Lower lobe of right lung (tissue), 2 donors: ENCODE results near the gene TIAM1. TPM values are rescaled to one million over a fixed set of nuclear protein-coding genes. Genes with fewer than 3 reads are reported as not detected.

Source experiments
- ATAC-seq, 2 donors: fragments of 200-7000 bp; cut with Tn5 transposase; one replicate each; pipeline ENCODE4 v1.9.1; 2020 to 2022; ENCODE audit warnings: mild to moderate bottlenecking in 2 of 2, moderate library complexity in 2 of 2
- DNase-seq: peaks from one replicate; pipeline ENCODE4 v3.0.0-alpha.2; 2020
- H3K27ac ChIP-seq: fragments of 200-600 bp; one replicate; pipeline ENCODE4 v1.8.0; 2022
- H3K27me3 ChIP-seq: fragments of 200-600 bp; one replicate; pipeline ENCODE4 v1.8.0; 2022; ENCODE audit warnings: low read depth
- H3K36me3 ChIP-seq: fragments of 200-600 bp; one replicate; pipeline ENCODE4 v1.8.0; 2022; ENCODE audit warnings: mild to moderate bottlenecking
- H3K4me1 ChIP-seq: fragments of 200-600 bp; one replicate; pipeline ENCODE4 v1.8.0; 2022
- H3K4me3 ChIP-seq: fragments of 200-600 bp; one replicate; pipeline ENCODE4 v1.8.0; 2022; ENCODE audit warnings: mild to moderate bottlenecking
- H3K9me3 ChIP-seq: fragments of 200-600 bp; one replicate; pipeline ENCODE4 v1.8.0; 2022
- CTCF ChIP-seq: fragments of 200-600 bp; IDR thresholded peaks from one replicate; pipeline ENCODE4 v1.8.0; 2022; ENCODE audit warnings: antibody characterized with exemption, mild to moderate bottlenecking
- intact Hi-C: fragments of 100-400 bp; cut with DNase I; formaldehyde crosslinking; loops from one replicate; pipeline ENCODE4 v1.11.0; 2022
- total RNA-seq: library from RNA; stranded (reverse); fragmentation: NEBNext Ultra II Directional; extraction: Animal tissue kit (Norgen Biotek cat#: 25700); gene quantifications from one replicate; pipeline ENCODE4 v1.2.1, GENCODE V29; 2021
- donor health status: DM: no; HTN: yes; CAD: no; lungs with severe emphysema.

The TIAM1 gene
- total RNA-seq, 1 donor from 2014 or later = 45.5 TPM

GRCh38 chr21:31173881-31174555 is 170.0 kb downstream of the TIAM1 start:
- H3K4me1 ChIP-seq = peaks cover 58% of the 10 kb centered on the region
- ATAC-seq (peak; percentile 64 to 74), DNase-seq (peak; percentile 61)
- H3K4me3 ChIP-seq = no peak overlapping the region
- H3K27ac ChIP-seq = peak overlapping the region; percentile 61
- no peak for TF ChIP-seq CTCF
- no peaks in the 10 kb centered on the region for H3K36me3 ChIP-seq
- intact Hi-C loops = no loop called here
- H3K9me3 ChIP-seq = no peaks in the 10 kb centered on the region
- no peaks in the 10 kb centered on the region for H3K27me3 ChIP-seq

- intact Hi-C loops = no loop called here
- ATAC-seq (peak in 1 of 2 donors; percentile 36), DNase-seq (no peak)
- H3K27me3 ChIP-seq = no peaks in the 10 kb centered on the region
- peaks cover 49% of the 10 kb centered on the region for H3K4me1 ChIP-seq
- H3K9me3 ChIP-seq = no peaks in the 10 kb centered on the region
- no peak for TF ChIP-seq CTCF
- no peaks in the 10 kb centered on the region for H3K36me3 ChIP-seq
- H3K27ac ChIP-seq = peak overlapping the region; percentile 61
- H3K4me3 ChIP-seq = no peak overlapping the region
Measured at GRCh38 chr21:31172328-31172727, 171.7 kb downstream of the TIAM1 start.

DNA sequence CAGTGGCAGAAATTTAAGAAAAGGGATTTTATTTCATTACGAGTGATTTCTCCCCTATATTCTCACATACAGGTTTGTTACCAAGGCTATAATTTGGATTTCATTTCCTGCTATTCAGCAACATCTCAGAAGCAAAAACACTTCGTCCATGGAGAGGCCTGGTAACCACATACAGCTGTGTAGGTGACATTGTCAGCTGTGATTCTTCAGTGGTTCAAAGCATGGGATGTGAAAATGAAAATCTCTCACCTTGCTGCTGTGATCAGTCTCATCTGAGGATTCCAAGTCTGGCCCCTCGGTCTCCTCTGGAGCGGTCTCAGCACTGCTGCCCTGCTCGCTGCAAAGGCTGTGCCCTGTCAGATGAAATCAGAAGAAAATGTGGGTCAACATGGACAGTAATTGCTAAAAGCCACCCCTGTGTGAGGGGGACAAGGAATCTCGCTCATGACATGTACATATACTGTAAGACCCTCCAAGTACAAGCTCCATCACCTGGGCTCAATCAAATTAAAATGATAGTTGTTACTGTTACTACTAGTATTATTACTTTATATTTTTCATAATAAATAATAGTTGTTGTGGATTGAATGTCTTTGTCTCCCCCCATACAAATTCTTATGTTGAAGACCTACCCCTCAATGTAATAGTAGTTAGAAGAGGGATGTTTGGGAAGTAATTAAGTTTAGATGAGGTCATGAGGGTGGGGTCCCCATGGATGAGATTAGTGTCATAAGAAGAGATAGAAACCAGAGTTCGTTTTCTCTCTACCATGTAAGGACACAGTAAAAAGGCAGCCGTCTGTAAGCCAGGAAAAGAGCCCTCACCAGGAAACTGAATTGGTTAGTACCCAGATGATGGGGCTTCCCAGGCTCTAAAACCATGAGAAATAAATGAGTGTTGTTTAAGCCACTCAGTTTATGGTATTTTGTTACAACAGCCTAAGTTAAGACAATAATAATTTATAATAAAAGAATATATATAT is 179.1 kb downstream of the TIAM1 start:
- peaks cover 3% of the 10 kb centered on the region for H3K4me1 ChIP-seq
- no peak for TF ChIP-seq CTCF
- DNase-seq (no peak), ATAC-seq (no peak)
- H3K27ac ChIP-seq = no peak overlapping the region
- H3K9me3 ChIP-seq = no peaks in the 10 kb centered on the region
- intact Hi-C loops = no loop called here
- no peaks in the 10 kb centered on the region for H3K36me3 ChIP-seq
- H3K4me3 ChIP-seq = no peak overlapping the region
- no peaks in the 10 kb centered on the region for H3K27me3 ChIP-seq

DNA sequence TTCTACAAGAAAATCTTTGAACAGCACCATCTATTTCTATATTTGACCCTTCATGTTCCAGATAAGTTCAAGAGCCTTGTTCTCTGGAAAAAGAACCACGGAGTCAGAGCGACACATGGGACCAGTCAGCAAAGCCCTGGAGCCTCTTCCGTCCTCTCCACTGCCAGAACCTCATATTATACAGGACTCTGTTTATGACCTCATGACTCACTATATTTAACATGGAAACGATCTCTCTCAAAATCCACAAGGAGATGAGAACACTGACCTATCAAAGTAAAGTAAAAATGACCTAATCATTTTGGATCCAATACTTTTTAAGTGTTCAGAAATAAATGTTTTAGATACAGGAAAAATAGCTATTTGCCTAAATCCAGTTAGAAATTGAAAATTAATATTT is 181.2 kb downstream of the TIAM1 start:
- Histone ChIP-seq H3K27me3 (no peaks in the 10 kb centered on the region), H3K4me1 (peaks cover 3% of the 10 kb centered on the region), H3K4me3 (no peak overlapping the region), H3K36me3 (no peaks in the 10 kb centered on the region), H3K27ac (no peak overlapping the region), H3K9me3 (no peaks in the 10 kb centered on the region)
- TF ChIP-seq CTCF = no peak
- intact Hi-C loops = no loop called here
- no peak for DNase-seq
- ATAC-seq = no peak

GRCh38 chr21:31162079-31162699 is 181.9 kb downstream of the TIAM1 start:
- Histone ChIP-seq H3K4me3 (no peak overlapping the region), H3K9me3 (no peaks in the 10 kb centered on the region), H3K4me1 (peaks cover 3% of the 10 kb centered on the region), H3K27me3 (no peaks in the 10 kb centered on the region), H3K27ac (no peak overlapping the region), H3K36me3 (no peaks in the 10 kb centered on the region)
- ATAC-seq (no peak), DNase-seq (no peak)
- no peak for TF ChIP-seq CTCF
- intact Hi-C loops = no loop called here
